GM12874 (cell line): ENCODE data around the gene CYP51A1.

Experiments used
- TF ChIP-seq, protein P1 (sequence below): IDR thresholded peaks from 2 replicates; pipeline ENCODE4 v1.5.1; 2011; ENCODE audit warnings: low read depth, mild to moderate bottlenecking, control low read depth, low read length, moderate library complexity; ENCODE audit not compliant: insufficient read depth

CYP51A1 gene

DNA sequence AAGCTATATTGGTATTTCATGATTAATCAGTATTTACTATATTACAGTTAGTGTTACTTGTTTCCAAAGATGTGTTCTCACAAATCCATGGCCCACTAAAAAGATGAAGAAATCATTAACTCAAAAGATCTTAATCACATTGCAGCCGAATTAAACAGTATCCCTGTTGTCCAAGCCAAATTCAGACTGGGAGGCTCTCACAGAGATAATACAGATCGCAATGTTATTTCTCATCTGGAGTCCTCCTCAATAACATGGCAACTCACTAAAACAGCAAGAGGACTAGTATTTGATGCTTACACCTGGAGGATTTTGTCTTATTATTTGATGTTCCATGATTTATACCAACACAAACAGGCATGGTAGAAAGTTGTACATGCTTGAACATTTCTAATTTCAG lies 23.4 kb downstream of the CYP51A1 start:
- TF ChIP-seq, protein P1, sequence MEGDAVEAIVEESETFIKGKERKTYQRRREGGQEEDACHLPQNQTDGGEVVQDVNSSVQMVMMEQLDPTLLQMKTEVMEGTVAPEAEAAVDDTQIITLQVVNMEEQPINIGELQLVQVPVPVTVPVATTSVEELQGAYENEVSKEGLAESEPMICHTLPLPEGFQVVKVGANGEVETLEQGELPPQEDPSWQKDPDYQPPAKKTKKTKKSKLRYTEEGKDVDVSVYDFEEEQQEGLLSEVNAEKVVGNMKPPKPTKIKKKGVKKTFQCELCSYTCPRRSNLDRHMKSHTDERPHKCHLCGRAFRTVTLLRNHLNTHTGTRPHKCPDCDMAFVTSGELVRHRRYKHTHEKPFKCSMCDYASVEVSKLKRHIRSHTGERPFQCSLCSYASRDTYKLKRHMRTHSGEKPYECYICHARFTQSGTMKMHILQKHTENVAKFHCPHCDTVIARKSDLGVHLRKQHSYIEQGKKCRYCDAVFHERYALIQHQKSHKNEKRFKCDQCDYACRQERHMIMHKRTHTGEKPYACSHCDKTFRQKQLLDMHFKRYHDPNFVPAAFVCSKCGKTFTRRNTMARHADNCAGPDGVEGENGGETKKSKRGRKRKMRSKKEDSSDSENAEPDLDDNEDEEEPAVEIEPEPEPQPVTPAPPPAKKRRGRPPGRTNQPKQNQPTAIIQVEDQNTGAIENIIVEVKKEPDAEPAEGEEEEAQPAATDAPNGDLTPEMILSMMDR = no peak

DNA sequence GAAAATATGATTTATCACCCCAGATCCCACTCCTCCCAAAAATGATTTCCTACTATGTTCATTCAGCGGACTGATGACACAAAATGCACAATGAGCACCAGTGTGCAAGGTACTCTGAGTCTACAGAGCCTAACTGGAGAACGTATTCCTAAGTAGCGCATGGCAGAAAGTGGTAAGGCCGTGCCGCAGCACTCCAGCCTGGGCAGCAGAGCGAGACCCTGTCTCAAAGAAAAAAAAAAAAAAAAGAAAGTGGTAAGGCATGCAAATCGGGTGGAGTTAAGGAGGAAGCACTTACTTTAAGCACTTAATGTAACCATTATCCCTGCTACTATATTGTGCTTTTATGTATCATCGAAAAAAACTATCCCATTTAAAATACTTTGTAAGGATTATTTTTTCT lies 25.5 kb downstream of the CYP51A1 start:
- TF ChIP-seq, protein P1 = no peak

DNA sequence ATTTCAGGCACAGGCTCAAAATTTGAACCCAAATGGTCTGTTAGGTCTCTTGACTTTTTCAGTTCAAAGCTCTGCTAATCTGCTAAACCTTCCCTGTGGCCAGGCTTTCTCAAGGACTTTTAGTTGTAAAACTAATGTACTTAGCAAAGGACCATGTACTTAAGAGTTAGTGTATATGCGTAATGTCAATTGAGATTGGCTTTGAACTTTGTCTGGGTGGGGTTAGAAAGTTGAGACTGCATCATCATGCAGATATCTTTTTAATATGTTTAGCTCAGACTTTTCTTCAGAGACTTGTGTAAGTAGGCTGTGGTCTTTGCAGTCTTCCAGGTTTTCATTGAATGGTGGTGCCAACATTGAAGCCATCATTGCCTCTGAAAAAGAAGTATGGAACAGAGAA lies 33.7 kb downstream of the CYP51A1 start:
- TF ChIP-seq, protein P1 = no peak

DNA sequence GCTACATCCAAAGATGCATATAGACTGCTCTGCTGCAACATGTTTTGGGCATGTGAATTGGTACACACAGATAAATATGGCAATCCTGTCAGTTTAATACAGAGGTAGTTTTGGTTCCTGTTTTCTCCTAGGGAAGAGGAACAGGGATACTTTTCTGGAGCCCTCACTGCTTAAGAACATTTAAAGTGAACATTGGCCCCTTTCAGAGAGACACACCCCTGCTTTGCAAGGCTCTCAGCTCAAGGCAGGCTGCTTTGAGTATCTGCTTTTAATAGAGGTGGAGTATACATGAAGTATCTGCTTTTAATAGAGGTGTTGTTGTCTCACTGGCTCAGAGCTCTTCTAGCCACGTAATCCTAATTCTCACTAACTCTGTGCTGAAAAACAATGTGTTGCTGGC lies 38.9 kb downstream of the CYP51A1 start:
- TF ChIP-seq, protein P1 = no peak

DNA sequence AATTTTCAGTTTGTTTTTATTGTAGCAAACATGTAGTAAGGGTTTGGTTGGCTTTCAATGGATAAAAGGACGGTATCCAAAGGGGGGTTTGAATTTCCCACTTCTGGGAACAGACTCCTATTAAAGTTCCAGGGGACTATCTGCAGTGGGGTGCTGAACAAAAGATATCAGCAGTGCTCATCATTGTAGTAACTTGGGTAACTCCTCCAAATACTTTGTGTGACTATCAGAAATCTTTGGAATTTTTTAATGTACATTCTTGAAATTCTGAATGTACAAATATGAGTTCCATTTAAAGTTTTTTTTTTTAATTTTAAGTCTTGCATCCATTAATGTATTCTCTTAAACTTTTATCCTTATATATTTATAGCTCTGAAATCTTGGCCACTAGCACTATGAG lies 42.1 kb downstream of the CYP51A1 start:
- TF ChIP-seq, protein P1 = no peak

DNA sequence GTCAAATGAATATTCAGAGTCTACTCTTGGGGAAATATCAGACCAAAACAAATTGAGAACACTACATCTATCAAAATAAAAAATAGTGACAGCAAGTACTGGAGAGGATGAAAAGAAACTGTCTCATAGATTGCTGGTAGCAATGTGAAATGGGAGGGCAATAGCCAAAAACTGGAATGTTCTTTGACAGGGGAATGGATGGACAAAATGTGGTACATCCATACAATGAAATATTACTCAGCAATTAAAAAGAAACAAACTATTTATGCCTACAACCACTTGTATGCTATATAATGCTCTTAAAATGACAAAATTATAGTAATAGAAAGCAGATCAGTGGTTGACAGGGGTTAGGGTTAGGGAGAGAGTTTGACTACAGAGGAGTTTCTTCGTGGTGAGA lies 46.0 kb downstream of the CYP51A1 start:
- TF ChIP-seq, protein P1 = no peak

DNA sequence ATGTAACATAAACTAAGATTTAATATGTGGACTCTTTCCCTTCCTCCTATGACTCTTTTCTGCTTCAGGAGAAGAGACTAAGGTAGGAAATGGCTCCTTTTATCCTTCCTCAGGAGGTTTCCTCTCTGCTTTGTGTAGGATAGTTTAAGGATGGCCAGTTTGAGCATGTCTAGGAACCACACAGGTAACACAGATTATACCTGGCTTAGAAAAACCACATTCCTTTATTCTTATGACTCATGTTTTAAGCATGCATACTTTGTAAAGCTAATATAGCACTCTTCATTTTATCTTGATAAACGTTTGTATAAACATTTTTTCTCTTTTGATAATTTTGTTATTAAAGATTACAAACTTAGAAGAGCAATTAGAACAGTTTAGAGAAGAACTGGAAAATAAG lies 57.8 kb downstream of the CYP51A1 start:
- TF ChIP-seq, protein P1 = no peak

DNA sequence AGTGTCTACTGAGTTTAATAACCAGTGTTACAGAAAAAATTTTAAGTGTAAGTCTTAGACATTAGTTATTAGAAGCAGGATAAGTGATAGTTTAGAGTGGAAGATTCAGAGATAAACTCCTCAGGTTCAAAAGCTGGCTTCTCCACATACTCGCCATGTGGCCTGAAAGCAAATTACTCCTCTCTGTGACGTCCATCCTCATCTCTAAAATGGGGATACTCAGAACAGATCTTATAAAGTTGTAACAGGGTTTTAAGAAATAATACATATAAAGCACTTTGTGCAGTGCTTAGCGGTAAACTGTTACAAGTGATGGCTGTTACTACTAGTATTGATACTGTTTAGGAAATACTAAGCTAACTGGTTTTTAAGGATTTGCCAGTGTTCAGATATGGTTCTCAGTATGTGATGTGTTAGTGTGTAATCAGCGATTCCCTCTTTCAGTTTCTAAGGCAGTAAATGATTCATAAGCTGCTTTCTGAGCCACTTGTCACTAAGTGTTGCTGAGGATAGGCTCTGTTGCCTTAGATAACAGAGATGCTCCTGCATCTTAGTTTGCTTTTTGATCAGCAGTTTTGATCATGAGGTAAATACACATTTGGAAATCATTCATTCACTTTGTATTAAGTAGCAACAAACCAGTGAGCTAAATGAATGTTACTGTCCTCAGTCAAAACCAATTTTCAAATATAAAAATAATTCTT lies 58.7 kb downstream of the CYP51A1 start:
- TF ChIP-seq, protein P1 = no peak
